Suppressor macrophage (primary cell): ENCODE data around the gene DNAAF2.
A peak's percentile ranks its signal among the peaks of the same experiment; 100 is the strongest.
"Not testable (repeated sequence)": the region's sequence is repeated elsewhere in the genome, so short reads cannot be mapped to it uniquely, and the experiment has no call there.

Experiments
- DNase-seq, 4 experiments: peaks; one replicate each; pipeline ENCODE4 v3.0.0-alpha.2; 2020 to 2022
- total RNA-seq, 17 experiments: gene quantifications; one replicate each; lab custom pipeline; 2026; ENCODE audit warnings: mixed read lengths in 6 of 17, inconsistent platforms in 3 of 17; lab: John Stamatoyannopoulos, UW

The DNAAF2 gene
- 1.1 to 10.6 (median 6.9) reads per million in 17 experiments for total RNA-seq

DNA sequence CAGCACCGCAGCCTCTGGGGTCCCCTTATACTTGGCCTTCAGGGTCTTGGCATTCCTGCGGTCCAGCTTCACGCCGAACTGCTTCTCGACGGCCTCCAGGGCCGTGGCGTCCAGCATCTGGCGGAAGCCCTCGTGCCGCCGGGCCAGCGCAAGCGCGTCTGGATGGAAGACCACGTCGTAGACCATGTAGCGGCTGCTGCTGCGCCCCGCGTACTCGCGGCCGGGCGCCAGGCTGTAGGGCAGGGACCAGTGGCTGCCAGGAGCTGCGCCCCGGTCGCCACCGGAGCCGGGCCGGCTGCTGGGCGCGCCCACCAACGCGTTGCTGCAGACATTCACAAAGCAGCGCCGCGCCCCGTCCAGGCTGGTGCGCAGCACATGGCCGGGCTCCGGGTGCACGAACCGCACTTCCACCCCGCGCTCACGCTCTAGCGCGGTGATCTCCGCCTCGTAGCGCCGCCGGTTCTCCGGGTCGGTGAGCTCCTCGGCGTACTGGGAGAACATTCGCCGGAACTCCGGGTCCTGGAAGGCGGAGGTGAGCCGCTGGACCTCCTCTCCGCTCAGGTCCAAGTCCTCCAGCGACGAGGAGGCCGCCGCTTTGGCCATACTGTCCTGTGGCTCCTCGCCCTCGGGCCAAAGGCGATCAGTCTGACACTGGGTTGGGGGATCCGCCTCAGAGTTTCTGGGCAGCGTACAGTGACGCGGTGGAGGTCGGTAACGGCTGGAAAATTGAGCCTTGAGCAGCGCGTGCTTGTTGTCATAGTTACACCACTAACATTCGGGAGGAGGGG is at the start of gene DNAAF2:
Gene DNAAF2 (minus strand): TSS at position 698 of the 788 bp plus-strand sequence. CDS start 95 bp downstream, at position 603.
- DNase-seq = peak; percentile 50 to 78 (median 68)

GRCh38 chr14:49679271-49679670 is 44.2 kb upstream of the DNAAF2 start:
- DNase-seq = no peak

- no peak for DNase-seq
These were observed 42.6 kb upstream of the DNAAF2 start for GRCh38 chr14:49677643-49678042.

DNA sequence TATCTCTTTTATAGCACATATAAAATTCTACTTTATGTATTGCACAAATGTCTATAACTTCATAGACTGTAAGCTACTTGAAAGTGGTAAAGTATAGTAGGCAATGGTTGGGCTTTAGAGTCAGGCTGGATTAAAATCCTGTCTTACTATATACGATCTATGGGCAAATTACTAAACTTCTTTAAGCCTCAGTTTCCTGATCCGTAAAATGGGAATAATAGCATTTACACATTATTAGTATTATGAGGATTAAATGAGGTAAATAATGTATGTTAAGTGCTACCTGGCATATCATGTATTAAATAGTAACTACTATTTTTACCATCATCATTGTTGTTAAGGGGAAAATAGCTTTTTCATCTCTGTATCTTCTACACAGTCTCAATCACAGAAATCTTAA is 38.5 kb upstream of the DNAAF2 start:
- DNase-seq = no peak

- peak in 1 of 4 experiments; percentile 9 for DNase-seq
These were observed 35.4 kb upstream of the DNAAF2 start for GRCh38 chr14:49670475-49670874.

DNA sequence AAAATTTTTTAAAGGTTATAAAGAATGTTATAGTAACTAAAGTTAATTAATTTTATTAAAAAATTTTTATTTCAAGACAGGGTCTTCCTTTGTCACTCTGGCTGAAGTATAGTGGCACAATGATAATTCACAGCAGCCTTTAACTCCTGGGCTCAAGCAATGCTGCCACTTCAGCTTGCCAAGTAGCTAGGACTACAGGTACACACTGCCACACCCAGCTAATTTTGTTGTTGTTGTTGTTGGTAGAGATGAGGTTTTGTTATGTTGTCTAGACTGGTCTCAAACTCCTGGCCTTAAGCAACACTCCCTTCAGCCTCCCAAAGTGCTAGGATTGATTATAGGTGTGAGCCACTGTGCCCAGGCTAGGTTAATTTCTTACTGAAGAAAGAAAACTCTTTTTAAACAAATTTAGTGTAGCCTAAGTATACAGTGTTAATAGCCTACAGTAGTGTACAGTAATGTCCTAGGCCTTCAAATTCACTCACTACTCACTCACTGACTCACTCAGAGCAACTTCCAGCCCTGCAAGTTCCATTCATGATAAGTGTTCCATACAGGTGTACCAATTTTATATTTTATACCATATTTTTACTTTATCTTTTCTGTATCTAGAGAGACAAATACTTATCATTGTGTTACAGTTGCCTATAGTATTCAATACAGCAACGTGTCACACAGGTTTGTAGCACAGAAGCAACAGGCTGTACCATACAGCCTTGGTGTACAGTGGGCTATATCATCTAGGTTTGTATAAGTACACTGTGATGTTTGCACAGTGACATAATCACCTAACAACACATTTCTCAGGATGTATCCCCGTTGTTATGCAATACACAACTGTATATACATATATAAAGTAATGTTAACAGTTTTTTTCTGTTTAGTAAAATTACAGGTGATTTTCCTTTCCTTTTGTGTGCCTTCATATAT is 24.7 kb upstream of the DNAAF2 start:
- no peak for DNase-seq

- DNase-seq = not testable (repeated sequence)
These were observed 22.5 kb upstream of the DNAAF2 start for GRCh38 chr14:49657500-49657899.

DNA sequence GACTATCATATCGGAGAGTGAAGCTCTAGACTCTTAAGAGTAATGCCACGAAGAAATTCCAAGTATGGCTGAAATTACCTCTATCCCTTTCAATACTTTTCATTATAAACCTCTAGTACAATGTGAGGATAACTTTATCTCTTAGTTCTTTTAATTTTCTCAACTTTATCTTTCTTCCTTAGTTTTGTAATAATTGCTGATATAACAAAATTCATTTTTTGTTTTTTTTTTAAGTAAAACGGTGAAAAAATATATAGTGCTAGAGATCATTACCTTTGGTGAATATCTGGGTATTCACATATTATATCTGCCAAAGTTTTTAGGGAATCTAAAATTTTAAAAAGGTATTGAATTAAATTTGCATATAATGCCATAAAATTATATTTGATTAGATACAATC is 19.5 kb upstream of the DNAAF2 start:
- no peak for DNase-seq

- no peak for DNase-seq
These were observed 18.5 kb upstream of the DNAAF2 start for GRCh38 chr14:49653508-49653907.

DNA sequence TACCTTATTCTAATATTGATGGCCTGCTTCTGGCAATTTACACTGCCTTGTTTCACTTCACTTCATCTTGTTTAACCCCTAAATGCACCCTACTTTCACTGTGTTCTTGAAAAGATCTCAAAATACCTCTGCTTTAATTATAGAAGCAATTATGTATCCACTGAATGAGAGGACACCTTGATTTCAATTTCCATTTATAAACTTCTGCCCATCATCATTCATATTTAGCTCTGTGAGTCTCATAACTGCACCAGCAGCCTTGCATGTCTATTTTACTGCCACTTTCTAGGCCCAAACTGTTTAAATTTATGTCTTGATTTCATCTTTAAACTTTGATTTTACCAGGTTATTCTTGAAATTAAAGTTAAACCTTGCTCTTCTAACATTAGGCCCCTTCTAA is 7.1 kb upstream of the DNAAF2 start:
- no peak for DNase-seq

GRCh38 chr14:49641697-49642129 is 6.7 kb upstream of the DNAAF2 start:
- no peak for DNase-seq

- no peak for DNase-seq
These were observed 5.7 kb upstream of the DNAAF2 start for GRCh38 chr14:49640540-49641417.

GRCh38 chr14:49637534-49638078 is 2.6 kb upstream of the DNAAF2 start:
- DNase-seq = no peak

- DNase-seq = no peak
These were observed 1.8 kb upstream of the DNAAF2 start for GRCh38 chr14:49636866-49637265.

- peak; percentile 95 to 97 (median 96) for DNase-seq
These were observed 1.2 kb downstream of the DNAAF2 start for GRCh38 chr14:49633640-49634546.

DNA sequence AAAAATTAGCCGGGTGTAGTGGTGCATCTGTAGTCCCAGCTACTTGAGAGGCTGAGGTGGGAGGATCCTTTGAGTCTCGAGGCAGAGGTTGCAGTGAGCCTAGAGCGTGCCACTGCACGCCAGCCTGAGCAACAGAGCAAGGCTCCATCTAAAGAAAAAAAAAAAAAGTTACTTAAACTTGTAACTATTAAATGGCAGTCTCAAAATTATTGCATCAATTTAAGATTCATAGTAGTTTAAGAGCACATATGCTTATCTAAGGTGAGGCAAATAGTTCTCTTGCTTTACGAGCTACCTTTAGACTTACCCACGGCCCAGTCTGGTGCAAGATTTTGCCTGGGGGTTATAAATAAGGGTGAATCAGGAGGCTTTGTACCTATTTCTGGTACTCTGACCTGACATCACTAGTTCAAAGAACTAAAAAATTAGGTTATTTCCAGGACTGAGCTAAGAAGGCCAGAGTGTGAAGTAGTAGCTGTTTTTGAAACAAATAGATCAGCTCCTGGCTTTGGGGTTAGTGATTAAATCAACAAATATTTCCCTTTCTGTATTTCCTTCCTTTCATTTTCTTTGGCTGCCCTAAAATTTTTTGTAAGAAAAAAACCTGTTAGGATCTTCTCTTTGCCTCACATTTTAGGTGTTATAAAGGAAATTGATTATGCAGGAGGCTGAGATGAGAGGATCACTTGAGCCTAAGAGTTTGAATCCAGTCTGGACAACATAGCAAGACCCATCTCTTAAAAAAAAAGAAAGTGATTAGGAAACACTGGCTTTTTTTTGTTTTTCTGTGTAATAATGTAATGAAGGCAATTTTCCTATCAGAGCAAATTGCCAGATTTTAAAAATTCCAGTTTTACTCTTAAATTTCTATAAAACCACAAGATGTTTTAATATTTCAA is 10.9 kb downstream of the DNAAF2 start:
- DNase-seq = no peak

DNA sequence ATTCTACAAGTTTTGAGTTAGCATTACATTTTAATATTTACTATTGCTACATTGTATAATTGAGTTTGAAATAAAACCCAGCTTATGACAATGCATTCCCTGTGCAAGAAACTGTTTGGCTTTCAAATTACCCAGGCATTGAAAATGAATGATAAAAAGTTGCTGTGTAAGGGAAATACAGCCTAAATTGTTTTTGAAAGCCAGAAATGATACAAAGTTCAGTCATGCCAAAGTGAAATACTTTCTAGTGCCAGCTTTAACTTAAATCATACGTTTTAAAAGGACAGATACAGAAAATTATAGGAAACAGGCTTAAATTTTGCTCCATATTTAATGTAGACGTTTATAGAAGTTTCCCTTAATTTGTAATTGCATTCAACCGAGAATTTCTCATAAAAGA is 11.7 kb downstream of the DNAAF2 start:
- no peak for DNase-seq

- DNase-seq = no peak
These were observed 12.9 kb downstream of the DNAAF2 start for GRCh38 chr14:49622022-49622607.

- peak; percentile 88 to 95 (median 92) for DNase-seq
These were observed 13.7 kb downstream of the DNAAF2 start for GRCh38 chr14:49621114-49621881.
